ENCODE measurements around the gene ARHGAP28. TPM values are rescaled to one million over a fixed set of nuclear protein-coding genes. Genes with fewer than 3 reads are reported as not detected.

The ARHGAP28 gene
- total RNA-seq, 1 experiment from 2014 or later, result not detected

- no TSS peak for BruUV-seq (replicated peaks)
- Histone ChIP-seq H3K27me3 (replicated peaks; ENCODE audit: insufficient read depth, low read depth, low read length, poor library complexity) (no peaks in the 10 kb centered on the region), H3K9me3 (ENCODE audit: low read depth, low read length, poor library complexity, severe bottlenecking) (no peaks in the 10 kb centered on the region), H3K27ac (ENCODE audit: low read depth, low read length, poor library complexity, severe bottlenecking) (no peak overlapping the region), H3K4me1 (ENCODE audit: insufficient read depth, low read length, poor library complexity, severe bottlenecking) (no peaks in the 10 kb centered on the region), H3K4me3 (ENCODE audit: low read depth, low read length, poor library complexity, severe bottlenecking) (no peak overlapping the region), H3K36me3 (ENCODE audit: insufficient read depth, low read length, poor library complexity, severe bottlenecking) (no peaks in the 10 kb centered on the region)
- DNase-seq (ENCODE audit: low spot score), result no peak
- ChIA-PET CTCF (no interaction called here), POLR2A (ENCODE audit: low non-redundant PET) (no interaction called here)
- TF ChIP-seq EZH2 (IDR thresholded peaks at IDR 0.05; ENCODE audit: borderline replicate concordance, low read depth, low read length, poor library complexity, severe bottlenecking) (no peak), CTCF (conservative IDR thresholded peaks at IDR 0.05; ENCODE audit: low read depth, low read length) (no peak)
- intact Hi-C loops (cut with micrococcal nuclease; ENCODE audit: unreplicated experiment), result no loop called here
Observed at GRCh38 chr18:6871566-6871965, 142.1 kb downstream of the ARHGAP28 start.

- H3K9me3 ChIP-seq (ENCODE audit: low read depth, low read length, poor library complexity, severe bottlenecking), result no peaks in the 10 kb centered on the region
- H3K4me1 ChIP-seq (ENCODE audit: insufficient read depth, low read length, poor library complexity, severe bottlenecking), result no peaks in the 10 kb centered on the region
- CTCF ChIA-PET, result no interaction called here
- intact Hi-C loops (cut with micrococcal nuclease; ENCODE audit: unreplicated experiment), result no loop called here
- H3K27me3 ChIP-seq (replicated peaks; ENCODE audit: insufficient read depth, low read depth, low read length, poor library complexity), result no peaks in the 10 kb centered on the region
- no peak overlapping the region for H3K4me3 ChIP-seq (ENCODE audit: low read depth, low read length, poor library complexity, severe bottlenecking)
- no peak for DNase-seq (ENCODE audit: low spot score)
- no TSS peak for BruUV-seq (replicated peaks)
- H3K36me3 ChIP-seq (ENCODE audit: insufficient read depth, low read length, poor library complexity, severe bottlenecking), result no peaks in the 10 kb centered on the region
- POLR2A ChIA-PET (ENCODE audit: low non-redundant PET), result no interaction called here
- TF ChIP-seq CTCF (conservative IDR thresholded peaks at IDR 0.05; ENCODE audit: low read depth, low read length) (no peak), EZH2 (IDR thresholded peaks at IDR 0.05; ENCODE audit: borderline replicate concordance, low read depth, low read length, poor library complexity, severe bottlenecking) (no peak)
- no peak overlapping the region for H3K27ac ChIP-seq (ENCODE audit: low read depth, low read length, poor library complexity, severe bottlenecking)
Observed at GRCh38 chr18:6873040-6873751, 143.7 kb downstream of the ARHGAP28 start.

GRCh38 chr18:6874315-6874714 is 144.8 kb downstream of the ARHGAP28 start:
- Histone ChIP-seq H3K27ac (ENCODE audit: low read depth, low read length, poor library complexity, severe bottlenecking) (no peak overlapping the region), H3K9me3 (ENCODE audit: low read depth, low read length, poor library complexity, severe bottlenecking) (no peaks in the 10 kb centered on the region), H3K27me3 (replicated peaks; ENCODE audit: insufficient read depth, low read depth, low read length, poor library complexity) (no peaks in the 10 kb centered on the region), H3K4me3 (ENCODE audit: low read depth, low read length, poor library complexity, severe bottlenecking) (no peak overlapping the region), H3K4me1 (ENCODE audit: insufficient read depth, low read length, poor library complexity, severe bottlenecking) (no peaks in the 10 kb centered on the region), H3K36me3 (ENCODE audit: insufficient read depth, low read length, poor library complexity, severe bottlenecking) (no peaks in the 10 kb centered on the region)
- ChIA-PET POLR2A (ENCODE audit: low non-redundant PET) (no interaction called here), CTCF (no interaction called here)
- intact Hi-C loops (cut with micrococcal nuclease; ENCODE audit: unreplicated experiment), result no loop called here
- TF ChIP-seq EZH2 (IDR thresholded peaks at IDR 0.05; ENCODE audit: borderline replicate concordance, low read depth, low read length, poor library complexity, severe bottlenecking), result no peak
- TF ChIP-seq CTCF (conservative IDR thresholded peaks at IDR 0.05; ENCODE audit: low read depth, low read length), result no peak
- no peak for DNase-seq (ENCODE audit: low spot score)
- BruUV-seq (replicated peaks), result no TSS peak

All from A673 (cell line).